ENCODE data around the gene PTPRM. TPM values are rescaled to one million over a fixed set of nuclear protein-coding genes. Genes with fewer than 3 reads are reported as not detected.

Gene PTPRM
- total and polyA plus RNA-seq, 2 donors (not counting 3 experiments of a cell fraction or from before 2014, with no cell fraction given): 37.4 to 43.7 TPM

DNA sequence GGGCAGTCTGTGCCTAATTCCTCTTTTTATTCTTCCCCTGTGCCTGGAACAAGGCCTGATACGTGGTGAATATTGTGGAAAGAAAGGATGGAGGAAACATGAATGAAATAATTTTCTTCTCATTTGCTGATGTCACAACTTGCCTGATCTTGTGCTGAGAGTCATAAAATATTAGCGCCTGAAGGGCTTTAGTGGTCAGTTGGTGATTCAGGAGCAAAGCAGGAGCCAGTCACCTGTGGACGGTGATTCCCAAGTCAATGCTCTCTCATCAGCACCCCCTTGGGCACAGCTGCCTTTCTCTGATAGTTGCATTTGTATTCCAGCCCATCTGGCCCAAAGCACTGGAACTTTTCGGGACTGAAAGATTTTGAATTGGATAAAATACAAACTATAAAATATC, 539.5 kb downstream of the PTPRM start:
- no TSS peak for BruUV-seq (replicated peaks)
- TF ChIP-seq, protein P1, sequence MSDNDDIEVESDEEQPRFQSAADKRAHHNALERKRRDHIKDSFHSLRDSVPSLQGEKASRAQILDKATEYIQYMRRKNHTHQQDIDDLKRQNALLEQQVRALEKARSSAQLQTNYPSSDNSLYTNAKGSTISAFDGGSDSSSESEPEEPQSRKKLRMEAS (IDR thresholded peaks at IDR 0.05; ENCODE audit: insufficient read depth, insufficient read length): no peak
- TF ChIP-seq FOS (IDR thresholded peaks at IDR 0.05; ENCODE audit: borderline replicate concordance, insufficient read depth, low read length) (no peak), JUN (IDR thresholded peaks at IDR 0.05; ENCODE audit: borderline replicate concordance, insufficient read depth, insufficient read length, low read depth) (no peak), GATA2 (IDR thresholded peaks at IDR 0.05; ENCODE audit: insufficient read depth, insufficient read length, low read depth, low read length) (no peak), POLR2A (IDR thresholded peaks at IDR 0.05; ENCODE audit: low read depth, low read length) (no peak)
- TF ChIP-seq, protein P2, sequence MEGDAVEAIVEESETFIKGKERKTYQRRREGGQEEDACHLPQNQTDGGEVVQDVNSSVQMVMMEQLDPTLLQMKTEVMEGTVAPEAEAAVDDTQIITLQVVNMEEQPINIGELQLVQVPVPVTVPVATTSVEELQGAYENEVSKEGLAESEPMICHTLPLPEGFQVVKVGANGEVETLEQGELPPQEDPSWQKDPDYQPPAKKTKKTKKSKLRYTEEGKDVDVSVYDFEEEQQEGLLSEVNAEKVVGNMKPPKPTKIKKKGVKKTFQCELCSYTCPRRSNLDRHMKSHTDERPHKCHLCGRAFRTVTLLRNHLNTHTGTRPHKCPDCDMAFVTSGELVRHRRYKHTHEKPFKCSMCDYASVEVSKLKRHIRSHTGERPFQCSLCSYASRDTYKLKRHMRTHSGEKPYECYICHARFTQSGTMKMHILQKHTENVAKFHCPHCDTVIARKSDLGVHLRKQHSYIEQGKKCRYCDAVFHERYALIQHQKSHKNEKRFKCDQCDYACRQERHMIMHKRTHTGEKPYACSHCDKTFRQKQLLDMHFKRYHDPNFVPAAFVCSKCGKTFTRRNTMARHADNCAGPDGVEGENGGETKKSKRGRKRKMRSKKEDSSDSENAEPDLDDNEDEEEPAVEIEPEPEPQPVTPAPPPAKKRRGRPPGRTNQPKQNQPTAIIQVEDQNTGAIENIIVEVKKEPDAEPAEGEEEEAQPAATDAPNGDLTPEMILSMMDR (IDR thresholded peaks at IDR 0.05; ENCODE audit: extremely low read depth in 1 of 2, insufficient read depth in 1 of 2, low read depth in 1 of 2, low read length in 2 of 2): no peak
- no peaks in the 10 kb centered on the region for H3K9me3 ChIP-seq (replicated peaks; ENCODE audit: control insufficient read depth, insufficient read depth, low read length)
- POLR2A ChIA-PET: no interaction called here
- DNase-seq (ENCODE audit: low read depth, low spot score) (no peak), FAIRE-seq (no peak)
- no peak overlapping the region for H3K4me2 ChIP-seq (ENCODE audit: insufficient read depth, low read length)
- H3K4me1 ChIP-seq (ENCODE audit: control insufficient read depth, extremely low read depth, insufficient read depth, low read length): no peaks in the 10 kb centered on the region
- H3K9me1 ChIP-seq (replicated peaks; ENCODE audit: control insufficient read depth, extremely low read depth, insufficient read depth, low read length): no peaks in the 10 kb centered on the region
- H3K36me3 ChIP-seq (ENCODE audit: control insufficient read depth in 2 of 2, extremely low read depth in 1 of 2, insufficient read depth in 2 of 2, low read length in 2 of 2): no peaks in the 10 kb centered on the region
- dilution Hi-C loops (cut with MboI; ENCODE audit: extremely low pct_ligation_motif_present, low sequenced_read_pairs) (no loop called here), intact Hi-C loops (cut with micrococcal nuclease) (no loop called here)
- H3K9ac ChIP-seq (replicated peaks; ENCODE audit: extremely low read depth, insufficient read depth, low read length): no peak overlapping the region
- no peaks in the 10 kb centered on the region for H3K27me3 ChIP-seq (ENCODE audit: control insufficient read depth in 2 of 2, insufficient read depth in 2 of 2, low read length in 2 of 2)
- H3K79me2 ChIP-seq (ENCODE audit: control insufficient read depth, insufficient read depth, low read length): no peaks in the 10 kb centered on the region
- CTCF ChIA-PET: no interaction called here
- no peak overlapping the region for H2AFZ ChIP-seq (ENCODE audit: low read depth, low read length)
- H4K20me1 ChIP-seq (replicated peaks; ENCODE audit: control insufficient read depth, extremely low read depth, insufficient read depth, low read length): no peaks in the 10 kb centered on the region
- H3K4me3 ChIP-seq (replicated peaks in 1 of 3; ENCODE audit: insufficient read depth in 1 of 3, low read depth in 1 of 3, low read length in 3 of 3): no peak overlapping the region
- no peak overlapping the region for H3K27ac ChIP-seq (ENCODE audit: insufficient read depth, low read depth, low read length)

DNA sequence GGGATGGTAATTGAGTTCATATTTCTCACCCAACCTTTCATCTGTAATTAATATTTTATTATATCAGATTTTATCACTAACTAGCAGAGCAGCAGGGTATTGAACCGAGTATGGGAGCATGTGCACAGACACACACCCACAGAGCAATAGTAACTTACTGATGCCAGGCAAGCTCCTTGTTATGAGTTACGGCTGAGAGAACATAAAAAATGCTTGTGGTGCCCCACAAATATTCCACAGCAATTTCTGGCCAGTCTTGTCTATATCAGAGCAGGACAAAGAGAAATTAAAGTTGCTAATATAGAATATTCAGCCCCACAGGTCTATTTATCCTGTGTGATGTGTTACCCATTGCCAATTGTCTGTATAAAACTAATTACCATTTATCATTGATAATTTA, 540.3 kb downstream of the PTPRM start:
- DNase-seq (ENCODE audit: low read depth, low spot score): no peak
- no peak overlapping the region for H3K4me2 ChIP-seq (ENCODE audit: insufficient read depth, low read length)
- H3K9me1 ChIP-seq (replicated peaks; ENCODE audit: control insufficient read depth, extremely low read depth, insufficient read depth, low read length): no peaks in the 10 kb centered on the region
- H3K79me2 ChIP-seq (ENCODE audit: control insufficient read depth, insufficient read depth, low read length): no peaks in the 10 kb centered on the region
- no peaks in the 10 kb centered on the region for H4K20me1 ChIP-seq (replicated peaks; ENCODE audit: control insufficient read depth, extremely low read depth, insufficient read depth, low read length)
- BruUV-seq (replicated peaks): no TSS peak
- H2AFZ ChIP-seq (ENCODE audit: low read depth, low read length): no peak overlapping the region
- intact Hi-C loops (cut with micrococcal nuclease): no loop called here
- FAIRE-seq: no peak
- dilution Hi-C loops (cut with MboI; ENCODE audit: extremely low pct_ligation_motif_present, low sequenced_read_pairs): no loop called here
- no peaks in the 10 kb centered on the region for H3K9me3 ChIP-seq (replicated peaks; ENCODE audit: control insufficient read depth, insufficient read depth, low read length)
- ChIA-PET POLR2A (no interaction called here), CTCF (no interaction called here)
- H3K4me1 ChIP-seq (ENCODE audit: control insufficient read depth, extremely low read depth, insufficient read depth, low read length): no peaks in the 10 kb centered on the region
- H3K36me3 ChIP-seq (ENCODE audit: control insufficient read depth in 2 of 2, extremely low read depth in 1 of 2, insufficient read depth in 2 of 2, low read length in 2 of 2): no peaks in the 10 kb centered on the region
- no peak overlapping the region for H3K9ac ChIP-seq (replicated peaks; ENCODE audit: extremely low read depth, insufficient read depth, low read length)
- TF ChIP-seq EZH2 (IDR thresholded peaks at IDR 0.05; ENCODE audit: borderline replicate concordance, low read depth, low read length, severe bottlenecking) (no peak), JUN (IDR thresholded peaks at IDR 0.05; ENCODE audit: borderline replicate concordance, insufficient read depth, insufficient read length, low read depth) (no peak), POLR2AphosphoS5 (IDR thresholded peaks at IDR 0.05; ENCODE audit: insufficient read depth, low read depth, low read length) (no peak), GATA2 (IDR thresholded peaks at IDR 0.05; ENCODE audit: insufficient read depth, insufficient read length, low read depth, low read length) (no peak), MYC (IDR thresholded peaks at IDR 0.05; ENCODE audit: low read depth, low read length) (no peak), POLR2A (IDR thresholded peaks at IDR 0.05; ENCODE audit: low read depth, low read length) (no peak), FOS (IDR thresholded peaks at IDR 0.05; ENCODE audit: borderline replicate concordance, insufficient read depth, low read length) (no peak)
- TF ChIP-seq, protein P2 (IDR thresholded peaks at IDR 0.05; ENCODE audit: extremely low read depth in 1 of 2, insufficient read depth in 1 of 2, low read depth in 1 of 2, low read length in 2 of 2): no peak
- TF ChIP-seq, protein P1 (IDR thresholded peaks at IDR 0.05; ENCODE audit: insufficient read depth, insufficient read length): no peak
- H3K27me3 ChIP-seq (ENCODE audit: control insufficient read depth in 2 of 2, insufficient read depth in 2 of 2, low read length in 2 of 2): no peaks in the 10 kb centered on the region
- no peak overlapping the region for H3K27ac ChIP-seq (ENCODE audit: insufficient read depth, low read depth, low read length)
- H3K4me3 ChIP-seq (replicated peaks in 1 of 3; ENCODE audit: insufficient read depth in 1 of 3, low read depth in 1 of 3, low read length in 3 of 3): no peak overlapping the region

Data from endothelial cell of umbilical vein (primary cell).